T-cell (primary cell): Measurements from ENCODE around the gene ZIC2. TPM values are rescaled to one million over a fixed set of nuclear protein-coding genes. Genes with fewer than 3 reads are reported as not detected.

Experiments used
- ATAC-seq, 4 experiments: fragments of 200-7000 bp in 3 of 4; fragments of 150-1000 bp in 1 of 4; cut with Tn5 transposase; replicated peaks in 1 of 4; 1 replicate in 3 of 4; 2 replicates in 1 of 4; pipeline ENCODE4 v1.10.0; 2021; ENCODE audit warnings: moderate library complexity in 3 of 4, mild to moderate bottlenecking in 2 of 4, moderate number of reproducible peaks in 1 of 4
- CTCF ChIA-PET, 2 donors: fragments of 300-600 bp; sonication (Branson Sonifier 250); formaldehyde crosslinking; loops; one replicate each; lab custom pipeline; 2022; ENCODE audit warnings: antibody characterized with exemption in 2 of 2; lab: Charles Lee
- POLR2A ChIA-PET, 2 donors: fragments of 300-600 bp; sonication (Branson Sonifier 250); formaldehyde crosslinking; loops; one replicate each; lab custom pipeline; 2022; ENCODE audit warnings: antibody characterized with exemption in 2 of 2; lab: Charles Lee
- DNase-seq, 35 experiments: peaks; one replicate each; pipeline versions ENCODE4 v3.0.0 to v3.0.0-alpha.2; 2013 to 2023
- H3K27ac ChIP-seq: one replicate; pipeline ENCODE4 v1.5.1; 2013; ENCODE audit warnings: low read length
- H3K27me3 ChIP-seq, 2 experiments: replicated peaks in 1 of 2; 1 replicate in 1 of 2; 2 replicates in 1 of 2; pipeline versions ENCODE4 v1.6.1 to v1.7.0; 2013; ENCODE audit warnings: low read length in 1 of 2, mixed read lengths in 1 of 2; ENCODE audit not compliant: control insufficient read depth in 2 of 2, insufficient read depth in 2 of 2; ENCODE audit errors: extremely low read depth in 1 of 2
- H3K36me3 ChIP-seq, 2 donors: 1 replicate in 1 of 2; 2 replicates in 1 of 2; pipeline versions ENCODE4 v1.6.1 to v1.7.0; 2013; ENCODE audit warnings: low read length in 1 of 2; ENCODE audit not compliant: control insufficient read depth in 2 of 2, insufficient read depth in 1 of 2; ENCODE audit errors: extremely low read depth in 1 of 2
- H3K4me1 ChIP-seq, 2 experiments: 1 replicate in 1 of 2; 2 replicates in 1 of 2; pipeline versions ENCODE4 v1.6.1 to v1.7.0; 2013; ENCODE audit warnings: low read length in 2 of 2, mixed read lengths in 1 of 2; ENCODE audit not compliant: insufficient read depth in 2 of 2, control insufficient read depth in 1 of 2; ENCODE audit errors: extremely low read depth in 1 of 2
- H3K4me3 ChIP-seq, 2 donors: 1 replicate in 1 of 2; 2 replicates in 1 of 2; pipeline versions ENCODE4 v1.5.1 to v1.7.0; 2013; ENCODE audit warnings: mild to moderate bottlenecking in 2 of 2, low read length in 1 of 2, moderate library complexity in 1 of 2; ENCODE audit not compliant: control insufficient read depth in 1 of 2; ENCODE audit errors: extremely low read depth in 1 of 2
- H3K9me3 ChIP-seq: 2 replicates; pipeline ENCODE4 v1.7.0; 2013
- H3K27ac Mint-ChIP-seq, 2 donors: one replicate each; pipeline ENCODE4 v1.8.0; 2020 to 2021; ENCODE audit warnings: mild to moderate bottlenecking in 2 of 2, mixed read lengths in 2 of 2
- H3K27me3 Mint-ChIP-seq, 2 donors: one replicate each; pipeline ENCODE4 v1.8.0; 2021 to 2022; ENCODE audit warnings: mixed read lengths in 2 of 2
- H3K36me3 Mint-ChIP-seq: one replicate; pipeline ENCODE4 v1.8.0; 2021; ENCODE audit warnings: mixed read lengths
- H3K4me1 Mint-ChIP-seq, 3 donors: one replicate each; pipeline ENCODE4 v1.8.0; 2020 to 2022; ENCODE audit warnings: mixed read lengths in 3 of 3, mild to moderate bottlenecking in 1 of 3
- H3K4me3 Mint-ChIP-seq, 3 donors: one replicate each; pipeline ENCODE4 v1.8.0; 2020 to 2022; ENCODE audit warnings: mild to moderate bottlenecking in 3 of 3, mixed read lengths in 3 of 3, moderate library complexity in 3 of 3
- H3K9me3 Mint-ChIP-seq, 3 donors: one replicate each; pipeline ENCODE4 v1.8.0; 2020 to 2022; ENCODE audit warnings: mixed read lengths in 3 of 3
- WGBS: methylation state at CpG from one replicate; pipeline ENCODE4 v1.1.5; 2013; ENCODE audit warnings: missing lambda C conversion rate; ENCODE audit not compliant: insufficient coverage; 5-methylcytosine and 5-hydroxymethylcytosine counted together
- total RNA-seq, 35 experiments: library from RNA in 6 of 35; stranded (reverse) in 6 of 35; fragments of 120-200 nt in 1 of 35; gene quantifications; one replicate each; pipeline versions ENCODE4 v1.2.1 to v1.2.4 and lab custom pipeline; 2013 to 2026

The ZIC2 gene
- total RNA-seq, 5 donors from 2014 or later (not counting 1 experiment from before 2014, with no cell fraction given): 0.10 to 0.88 (median 0.85) TPM; not detected in 2

- peaks cover 40 to 71% of the 10 kb centered on the region in 2 experiments for H3K27me3 ChIP-seq
- Mint-ChIP-seq H3K36me3 (no peaks in the 10 kb centered on the region), H3K4me1 (peaks cover 17 to 20% (median 18%) of the 10 kb centered on the region in 3 donors), H3K9me3 (peaks cover 0 to 33% (median 10%) of the 10 kb centered on the region in 3 donors), H3K27ac (no peak overlapping the region), H3K4me3 (no peak overlapping the region), H3K27me3 (peaks cover 64 to 79% of the 10 kb centered on the region in 2 donors)
- DNase-seq (no peak), ATAC-seq (no peak)
- no peaks in the 10 kb centered on the region for H3K36me3 ChIP-seq
- no peak overlapping the region for H3K27ac ChIP-seq
- ChIA-PET POLR2A (interaction anchor here in 1 of 2 donors (0.7 kb wide), 1 partner anchor 66 kb away, joined by 3 read pairs; no protein-coding TSS in a partner anchor), CTCF (no interaction called here)
- WGBS: 14% methylated on average over 28 of the region's 34 CpGs
- peaks cover 2 to 37% of the 10 kb centered on the region in 2 experiments for H3K4me1 ChIP-seq
- peaks cover 6% of the 10 kb centered on the region for H3K9me3 ChIP-seq
- peak overlapping the region in 1 of 2 donors; percentile 10 for H3K4me3 ChIP-seq
Measured at GRCh38 chr13:99974939-99975561, 6.5 kb upstream of the ZIC2 start.

DNA sequence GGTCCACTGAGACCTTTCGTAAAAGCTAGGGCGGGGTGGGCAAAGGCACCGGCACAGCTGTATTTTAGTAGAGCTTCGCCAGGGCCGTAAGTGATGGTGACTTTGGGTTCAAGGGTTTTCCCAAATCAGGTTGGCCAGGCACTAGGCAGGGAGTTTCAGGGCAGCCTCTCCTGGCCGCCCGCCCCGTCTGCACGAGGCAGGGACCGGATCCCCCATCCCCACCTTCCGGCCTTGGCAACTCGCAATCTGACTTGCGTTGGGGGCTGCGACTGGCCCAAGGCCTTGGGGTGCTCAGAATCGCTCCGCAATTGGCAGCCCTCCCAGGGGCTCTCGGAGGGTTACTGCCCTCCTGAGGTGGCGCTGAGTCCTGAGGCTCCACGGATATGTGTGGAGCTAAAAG lies 6.0 kb upstream of the ZIC2 start:
- ATAC-seq: no peak
- peaks cover 40 to 71% of the 10 kb centered on the region in 2 experiments for H3K27me3 ChIP-seq
- no peak overlapping the region for H3K27ac Mint-ChIP-seq

DNA sequence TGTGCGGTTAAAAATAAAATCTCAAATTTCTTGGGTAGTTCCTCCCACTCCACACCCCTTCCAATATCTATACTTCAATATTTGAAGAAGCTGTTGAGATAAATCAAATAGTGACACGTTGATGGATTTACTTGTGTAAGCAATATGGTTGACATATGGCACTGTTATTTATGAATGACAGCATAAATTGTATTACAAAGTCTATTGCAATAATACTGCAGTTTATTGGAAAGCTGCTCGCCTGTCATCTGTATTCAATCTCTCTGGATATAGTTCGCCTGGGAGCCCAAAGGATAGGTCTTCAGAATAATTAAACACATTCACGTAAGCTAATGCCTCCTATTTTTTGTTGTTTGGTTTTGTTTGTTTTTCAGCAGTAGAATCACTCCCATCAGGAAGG lies 5.0 kb upstream of the ZIC2 start:
- CTCF ChIA-PET: no interaction called here

More for the DNA sequence above, 6.0 kb upstream of the ZIC2 start:
- DNase-seq: no peak
- H3K36me3 ChIP-seq: no peaks in the 10 kb centered on the region
- peaks cover 2 to 38% of the 10 kb centered on the region in 2 experiments for H3K4me1 ChIP-seq
- Mint-ChIP-seq H3K4me1 (peaks cover 15 to 19% (median 17%) of the 10 kb centered on the region in 3 donors), H3K27me3 (peaks cover 62 to 77% of the 10 kb centered on the region in 2 donors), H3K9me3 (peaks cover 0 to 33% (median 10%) of the 10 kb centered on the region in 3 donors), H3K4me3 (no peak overlapping the region), H3K36me3 (no peaks in the 10 kb centered on the region)
- ChIA-PET CTCF (no interaction called here), POLR2A (interaction anchor here in 1 of 2 donors (0.7 kb wide), 1 partner anchor 66 kb away, joined by 3 read pairs; no protein-coding TSS in a partner anchor)
- peak overlapping the region in 1 of 2 donors; percentile 10 for H3K4me3 ChIP-seq
- H3K27ac ChIP-seq: no peak overlapping the region
- 29% methylated on average over 9 of the region's 19 CpGs for WGBS
- peaks cover 6% of the 10 kb centered on the region for H3K9me3 ChIP-seq

GRCh38 chr13:99977334-99977911 lies 4.2 kb upstream of the ZIC2 start:
- ATAC-seq (no peak), DNase-seq (no peak)
- Histone ChIP-seq H3K27me3 (peaks cover 34 to 63% of the 10 kb centered on the region in 2 experiments), H3K36me3 (no peaks in the 10 kb centered on the region), H3K4me3 (no peak overlapping the region), H3K4me1 (peaks cover 2 to 35% of the 10 kb centered on the region in 2 experiments), H3K27ac (no peak overlapping the region), H3K9me3 (peaks cover 3% of the 10 kb centered on the region)
- ChIA-PET POLR2A (no interaction called here), CTCF (no interaction called here)
- no peak overlapping the region for H3K27ac Mint-ChIP-seq
- 10% methylated on average over 2 of the region's 7 CpGs for WGBS
- peaks cover 12 to 15% (median 13%) of the 10 kb centered on the region in 3 donors for H3K4me1 Mint-ChIP-seq
- H3K36me3 Mint-ChIP-seq: no peaks in the 10 kb centered on the region
- H3K9me3 Mint-ChIP-seq: peaks cover 0 to 33% (median 10%) of the 10 kb centered on the region in 3 donors
- peaks cover 58 to 69% of the 10 kb centered on the region in 2 donors for H3K27me3 Mint-ChIP-seq
- no peak overlapping the region for H3K4me3 Mint-ChIP-seq

More for the DNA sequence above, 5.0 kb upstream of the ZIC2 start:
- WGBS: no CpG with 5 or more reads among the region's 5 CpGs
- DNase-seq: no peak
- Mint-ChIP-seq H3K36me3 (no peaks in the 10 kb centered on the region), H3K4me1 (peaks cover 15 to 17% (median 16%) of the 10 kb centered on the region in 3 donors), H3K27me3 (peaks cover 62 to 75% of the 10 kb centered on the region in 2 donors), H3K27ac (peak overlapping the region in 1 of 2 donors; percentile 6), H3K9me3 (peaks cover 0 to 33% (median 10%) of the 10 kb centered on the region in 3 donors), H3K4me3 (no peak overlapping the region)
- Histone ChIP-seq H3K36me3 (no peaks in the 10 kb centered on the region), H3K27ac (no peak overlapping the region), H3K4me1 (peaks cover 2 to 38% of the 10 kb centered on the region in 2 experiments), H3K27me3 (peaks cover 40 to 68% of the 10 kb centered on the region in 2 experiments), H3K9me3 (peaks cover 6% of the 10 kb centered on the region), H3K4me3 (no peak overlapping the region)
- POLR2A ChIA-PET: interaction anchor here in 1 of 2 donors (0.6 kb wide), 1 partner anchor 264 kb away, joined by 4 read pairs; no protein-coding TSS in a partner anchor
- no peak for ATAC-seq

- Mint-ChIP-seq H3K36me3 (no peaks in the 10 kb centered on the region), H3K9me3 (peaks cover 0 to 31% (median 9%) of the 10 kb centered on the region in 3 donors), H3K27me3 (peaks cover 53 to 70% of the 10 kb centered on the region in 2 donors), H3K4me1 (peaks cover 12 to 17% (median 15%) of the 10 kb centered on the region in 3 donors), H3K4me3 (peak overlapping the region in 1 of 3 donors; percentile 30), H3K27ac (no peak overlapping the region)
- H3K27ac ChIP-seq: no peak overlapping the region
- H3K9me3 ChIP-seq: peaks cover 3% of the 10 kb centered on the region
- ATAC-seq (no peak), DNase-seq (no peak)
- ChIA-PET CTCF (no interaction called here), POLR2A (interaction anchor here in 1 of 2 donors (0.5 to 0.7 kb wide), 2 partner anchors 18 to 345 kb away, joined by 3 to 8 read pairs; no protein-coding TSS in a partner anchor)
- H3K27me3 ChIP-seq: peaks cover 31 to 68% of the 10 kb centered on the region in 2 experiments
- peak overlapping the region in 1 of 2 donors; percentile 53 for H3K4me3 ChIP-seq
- H3K4me1 ChIP-seq: peaks cover 2 to 43% of the 10 kb centered on the region in 2 experiments
- H3K36me3 ChIP-seq: no peaks in the 10 kb centered on the region
- 11% methylated on average over 45 of the region's 52 CpGs for WGBS
Measured at GRCh38 chr13:99977912-99978798, 3.4 kb upstream of the ZIC2 start.
